VCaP (cell line): ENCODE data around the gene CFAP90.

Experiments used
- H3K27ac ChIP-seq: fragments of 450-650 bp; 2 replicates; pipeline ENCODE4 v1.5.1; 2017
- TF ChIP-seq, protein P1 (sequence below): fragments of 450-650 bp; conservative IDR thresholded peaks from 2 replicates; pipeline ENCODE4 v1.5.1; 2017; ENCODE audit warnings: mild to moderate bottlenecking, moderate library complexity

CFAP90 gene

DNA sequence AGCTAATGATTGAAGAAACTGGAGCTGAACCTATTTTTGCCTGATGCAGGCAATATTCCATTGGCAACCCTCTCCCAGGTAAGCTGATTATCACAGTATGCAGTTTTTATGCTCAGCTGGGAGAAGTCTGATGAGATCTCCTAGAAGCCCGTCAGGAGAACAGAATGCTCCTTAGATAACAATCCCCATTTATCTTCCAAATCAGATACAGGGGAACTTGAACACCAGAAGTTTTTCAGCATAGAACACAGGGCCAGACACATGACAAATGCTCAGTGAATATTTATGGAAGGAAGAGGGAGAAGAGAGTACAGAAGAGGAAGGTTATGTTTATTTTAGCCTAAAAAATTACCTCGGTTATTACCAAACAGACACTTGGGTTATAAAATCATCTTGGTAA is 37.9 kb downstream of the CFAP90 start:
- TF ChIP-seq, protein P1, sequence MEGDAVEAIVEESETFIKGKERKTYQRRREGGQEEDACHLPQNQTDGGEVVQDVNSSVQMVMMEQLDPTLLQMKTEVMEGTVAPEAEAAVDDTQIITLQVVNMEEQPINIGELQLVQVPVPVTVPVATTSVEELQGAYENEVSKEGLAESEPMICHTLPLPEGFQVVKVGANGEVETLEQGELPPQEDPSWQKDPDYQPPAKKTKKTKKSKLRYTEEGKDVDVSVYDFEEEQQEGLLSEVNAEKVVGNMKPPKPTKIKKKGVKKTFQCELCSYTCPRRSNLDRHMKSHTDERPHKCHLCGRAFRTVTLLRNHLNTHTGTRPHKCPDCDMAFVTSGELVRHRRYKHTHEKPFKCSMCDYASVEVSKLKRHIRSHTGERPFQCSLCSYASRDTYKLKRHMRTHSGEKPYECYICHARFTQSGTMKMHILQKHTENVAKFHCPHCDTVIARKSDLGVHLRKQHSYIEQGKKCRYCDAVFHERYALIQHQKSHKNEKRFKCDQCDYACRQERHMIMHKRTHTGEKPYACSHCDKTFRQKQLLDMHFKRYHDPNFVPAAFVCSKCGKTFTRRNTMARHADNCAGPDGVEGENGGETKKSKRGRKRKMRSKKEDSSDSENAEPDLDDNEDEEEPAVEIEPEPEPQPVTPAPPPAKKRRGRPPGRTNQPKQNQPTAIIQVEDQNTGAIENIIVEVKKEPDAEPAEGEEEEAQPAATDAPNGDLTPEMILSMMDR: no peak
- peak overlapping the region; percentile 69 for H3K27ac ChIP-seq

DNA sequence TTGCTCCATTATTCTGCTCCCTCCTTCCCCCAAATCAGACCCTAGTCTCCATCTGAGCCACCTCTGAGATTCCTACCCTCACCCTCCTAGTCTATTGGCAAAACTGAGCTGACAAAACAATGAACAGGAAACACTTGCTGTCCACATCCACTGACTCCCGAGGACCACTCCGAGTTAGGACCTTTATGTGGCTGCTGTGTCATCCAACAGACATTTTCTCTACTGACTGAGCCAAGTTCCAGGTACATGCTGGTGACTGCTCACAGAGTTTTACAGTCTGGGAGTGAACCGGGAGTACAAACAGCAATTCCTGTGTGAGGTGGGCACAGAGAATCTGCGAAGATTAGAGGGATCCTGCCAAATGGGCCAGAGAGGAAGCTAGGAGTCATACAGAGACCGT is 39.2 kb downstream of the CFAP90 start:
- TF ChIP-seq, protein P1: no peak
- peak overlapping the region; percentile 69; the same call in 1 of the 2 replicates for H3K27ac ChIP-seq

DNA sequence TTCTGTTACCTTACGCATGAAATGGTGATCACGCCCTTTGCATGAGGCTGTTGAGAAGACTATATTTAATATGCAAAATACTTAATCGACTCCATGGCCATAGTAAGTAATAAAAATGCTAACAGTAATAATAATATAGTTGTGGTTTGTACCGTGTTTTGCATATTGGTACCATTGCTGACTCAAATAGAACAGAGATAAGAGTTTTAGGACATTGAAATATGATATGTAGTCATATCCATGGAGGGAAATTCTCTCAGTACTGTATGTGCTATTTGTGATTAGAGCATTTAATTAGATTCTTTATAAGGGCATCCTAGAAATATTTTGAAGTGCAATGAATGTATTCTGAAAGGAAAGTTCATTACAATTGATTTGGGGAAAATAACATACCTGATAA is 41.9 kb downstream of the CFAP90 start:
- H3K27ac ChIP-seq: no peak overlapping the region
- TF ChIP-seq, protein P1: no peak

DNA sequence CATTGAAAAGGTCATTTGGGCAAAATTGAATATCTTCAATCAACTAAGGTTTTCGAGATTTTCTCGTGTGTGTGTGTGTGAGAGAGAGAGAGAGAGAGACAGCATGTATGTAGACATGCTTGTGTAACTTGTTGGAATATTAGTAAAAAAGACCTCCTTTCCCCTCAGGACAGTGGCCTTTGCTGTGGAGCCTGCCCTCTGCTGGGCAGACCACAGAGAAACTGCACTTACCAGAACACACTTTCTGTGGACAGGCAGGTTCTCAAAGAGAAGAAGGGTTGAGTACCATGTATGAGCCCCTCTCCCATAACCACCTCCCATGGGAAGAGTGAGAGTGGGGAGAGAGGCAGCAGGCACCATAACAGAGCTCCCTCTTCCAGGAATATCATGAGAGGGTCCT is 45.6 kb downstream of the CFAP90 start:
- TF ChIP-seq, protein P1: peak; percentile 51
- H3K27ac ChIP-seq: no peak overlapping the region

DNA sequence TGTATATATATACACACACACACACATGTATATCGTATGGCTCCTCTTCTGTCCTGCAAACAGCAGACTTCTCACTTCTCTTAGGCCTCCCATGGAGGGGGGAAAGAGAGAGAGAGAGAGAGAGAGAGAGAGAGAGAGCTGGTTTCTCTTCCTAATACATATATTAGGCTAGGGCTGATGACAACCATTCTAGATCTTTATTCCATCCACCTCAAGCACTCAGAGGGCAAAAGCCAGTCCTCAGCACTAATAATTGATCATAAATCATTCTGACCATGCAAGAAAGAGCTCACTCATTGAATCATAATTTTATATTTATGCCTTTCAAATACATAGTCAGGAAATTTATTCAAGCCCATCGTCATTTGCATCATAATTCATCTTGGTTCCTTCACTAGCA is 47.0 kb downstream of the CFAP90 start:
- no peak overlapping the region for H3K27ac ChIP-seq
- TF ChIP-seq, protein P1: no peak

DNA sequence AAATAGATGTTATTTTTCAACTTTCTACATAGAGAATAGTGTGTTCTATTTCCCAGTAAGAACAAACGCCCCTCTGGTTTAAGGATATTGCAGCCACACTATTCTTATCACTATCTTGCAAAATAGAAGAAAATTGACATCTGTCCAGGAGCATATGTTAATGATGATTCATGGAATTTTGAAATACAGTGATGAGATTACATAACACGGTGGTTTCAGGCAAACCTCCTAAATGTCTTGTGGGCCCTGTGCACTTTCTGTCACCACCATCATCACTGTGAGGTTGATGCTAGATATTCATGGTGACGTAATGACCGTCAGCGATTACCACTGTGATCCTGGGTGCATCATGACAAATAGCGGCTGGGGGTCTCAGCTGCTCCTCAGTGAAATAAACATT is 48.1 kb downstream of the CFAP90 start:
- TF ChIP-seq, protein P1: no peak
- H3K27ac ChIP-seq: no peak overlapping the region

DNA sequence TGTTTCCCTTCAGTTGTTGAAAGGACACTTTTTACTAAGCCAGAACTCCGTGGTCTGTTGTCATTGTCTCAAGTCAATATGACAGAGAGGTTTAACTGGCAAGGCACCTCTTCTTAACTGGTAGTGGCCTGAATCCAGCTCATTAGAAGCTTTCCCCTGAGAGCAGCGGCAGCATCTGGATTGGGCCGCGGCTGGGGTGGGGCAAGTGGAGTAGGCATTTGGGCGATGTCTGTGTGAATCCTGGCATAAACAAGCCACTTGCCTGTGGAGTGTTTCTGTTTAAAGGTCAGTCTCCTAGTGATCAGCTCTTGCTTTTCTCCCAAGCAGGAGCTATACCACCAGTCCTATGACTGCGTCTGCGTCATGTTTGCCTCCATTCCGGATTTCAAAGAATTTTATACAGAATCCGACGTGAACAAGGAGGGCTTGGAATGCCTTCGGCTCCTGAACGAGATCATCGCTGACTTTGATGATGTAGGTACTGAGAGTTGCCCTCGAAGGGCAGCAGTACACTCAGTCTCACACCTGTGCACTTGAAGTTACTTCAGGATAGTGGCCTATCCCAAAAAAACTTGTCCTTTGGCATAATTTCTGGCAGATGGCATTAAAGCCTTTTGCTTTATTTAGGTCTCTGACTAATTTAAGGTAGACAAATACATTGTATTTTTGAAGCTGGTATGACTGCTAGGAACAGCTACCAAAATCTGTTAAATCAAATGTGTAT is 48.9 kb downstream of the CFAP90 start:
- TF ChIP-seq, protein P1: no peak
- no peak overlapping the region; the same call in 1 of the 2 replicates for H3K27ac ChIP-seq
